Cardiac fibroblast (primary cell): Measurements from ENCODE around the gene GLB1L3.

Source experiments
- DNase-seq, 2 donors: peaks; one replicate each; pipeline versions ENCODE4 v3.0.0 to v3.0.0-alpha.2; 2010; ENCODE audit warnings: low read depth in 2 of 2
- H3K4me3 ChIP-seq, 2 donors: replicated peaks in 1 of 2; 1 replicate in 1 of 2; 2 replicates in 1 of 2; pipeline ENCODE4 v1.5.1; 2011; ENCODE audit warnings: low read depth in 2 of 2, low read length in 2 of 2, mild to moderate bottlenecking in 2 of 2, moderate library complexity in 1 of 2
- CTCF ChIP-seq: IDR thresholded peaks from one replicate; pipeline ENCODE4 v1.5.1; 2011; ENCODE audit warnings: low read depth, mild to moderate bottlenecking, low read length, inconsistent platforms

Gene GLB1L3

GRCh38 chr11:134290646-134291045 is 14.5 kb downstream of the GLB1L3 start:
- no peak for TF ChIP-seq CTCF
- DNase-seq = no peak
- no peak overlapping the region for H3K4me3 ChIP-seq

- no peak overlapping the region for H3K4me3 ChIP-seq
- DNase-seq = no peak
- TF ChIP-seq CTCF = no peak
These were observed 15.0 kb downstream of the GLB1L3 start for GRCh38 chr11:134291196-134291595.

GRCh38 chr11:134292661-134293060 is 16.5 kb downstream of the GLB1L3 start:
- H3K4me3 ChIP-seq = no peak overlapping the region
- no peak for DNase-seq
- no peak for TF ChIP-seq CTCF

GRCh38 chr11:134293119-134294113 is 17.2 kb downstream of the GLB1L3 start:
- TF ChIP-seq CTCF = no peak
- no peak for DNase-seq

GRCh38 chr11:134294664-134295063 is 18.5 kb downstream of the GLB1L3 start:
- DNase-seq = no peak

More at GRCh38 chr11:134293119-134294113, 17.2 kb downstream of the GLB1L3 start:
- no peak overlapping the region for H3K4me3 ChIP-seq

GRCh38 chr11:134312223-134312622 is 36.0 kb downstream of the GLB1L3 start:
- DNase-seq = no peak
- H3K4me3 ChIP-seq = no peak overlapping the region
- no peak for TF ChIP-seq CTCF

More at GRCh38 chr11:134294664-134295063, 18.5 kb downstream of the GLB1L3 start:
- TF ChIP-seq CTCF = no peak
- no peak overlapping the region for H3K4me3 ChIP-seq
